HL-60/S4 treated with retinoic acid at 250 ng/mL for 4 days and 3 days (cell line): ENCODE data around the gene CACNA2D2.

Experiments used
- in situ Hi-C: fragments of 300-500 bp; cut with MboI; formaldehyde crosslinking; loops from 2 replicates; pipeline ENCODE4 v1.7.0; 2022; ENCODE audit warnings: low sequenced_read_pairs

CACNA2D2 gene

GRCh38 chr3:50337175-50337861 is 166.1 kb downstream of the CACNA2D2 start:
- in situ Hi-C loops: no loop called here

- in situ Hi-C loops: no loop called here
These were observed 166.8 kb downstream of the CACNA2D2 start for GRCh38 chr3:50336452-50337174.

- in situ Hi-C loops: no loop called here
These were observed 168.9 kb downstream of the CACNA2D2 start for GRCh38 chr3:50334339-50335075.

GRCh38 chr3:50333744-50334328 is 169.6 kb downstream of the CACNA2D2 start:
- in situ Hi-C loops: no loop called here

- in situ Hi-C loops: no loop called here
These were observed 172.0 kb downstream of the CACNA2D2 start for GRCh38 chr3:50331364-50331907.

GRCh38 chr3:50330330-50330729 is 173.1 kb downstream of the CACNA2D2 start:
- in situ Hi-C loops: no loop called here

GRCh38 chr3:50327943-50328691 is 175.3 kb downstream of the CACNA2D2 start, which contains the start of gene TUSC2:
TUSC2 (minus strand) TSS chr3:50328223; CDS start chr3:50328099, 124 bp downstream.
- in situ Hi-C loops: no loop called here

- in situ Hi-C loops: no loop called here
These were observed 176.3 kb downstream of the CACNA2D2 start for GRCh38 chr3:50327129-50327528.

GRCh38 chr3:50326182-50326541 is 177.3 kb downstream of the CACNA2D2 start:
- in situ Hi-C loops: no loop called here

- in situ Hi-C loops: no loop called here
These were observed 177.8 kb downstream of the CACNA2D2 start for GRCh38 chr3:50325497-50326181.

GRCh38 chr3:50325113-50325480 is 178.3 kb downstream of the CACNA2D2 start:
- in situ Hi-C loops: no loop called here

- in situ Hi-C loops: no loop called here
These were observed 178.9 kb downstream of the CACNA2D2 start for GRCh38 chr3:50324351-50325112.

GRCh38 chr3:50323614-50324199 is 179.7 kb downstream of the CACNA2D2 start:
- in situ Hi-C loops: no loop called here

- in situ Hi-C loops: no loop called here
These were observed 180.3 kb downstream of the CACNA2D2 start for GRCh38 chr3:50323092-50323600.

GRCh38 chr3:50322386-50323091 is 180.9 kb downstream of the CACNA2D2 start, which contains the start of gene HYAL2:
HYAL2 (minus strand) TSS chr3:50322745; CDS start chr3:50320489, 2,256 bp downstream.
- in situ Hi-C loops: no loop called here

GRCh38 chr3:50322115-50322385 is 181.4 kb downstream of the CACNA2D2 start:
- in situ Hi-C loops: no loop called here

- in situ Hi-C loops: no loop called here
These were observed 181.9 kb downstream of the CACNA2D2 start for GRCh38 chr3:50321336-50322114.
